ENCODE measurements around the gene RTN1. TPM values are rescaled to one million over a fixed set of nuclear protein-coding genes. Genes with fewer than 3 reads are reported as not detected.

Gene RTN1
- total and polyA plus RNA-seq, 2 experiments from 2014 or later, result 1.1 TPM

DNA sequence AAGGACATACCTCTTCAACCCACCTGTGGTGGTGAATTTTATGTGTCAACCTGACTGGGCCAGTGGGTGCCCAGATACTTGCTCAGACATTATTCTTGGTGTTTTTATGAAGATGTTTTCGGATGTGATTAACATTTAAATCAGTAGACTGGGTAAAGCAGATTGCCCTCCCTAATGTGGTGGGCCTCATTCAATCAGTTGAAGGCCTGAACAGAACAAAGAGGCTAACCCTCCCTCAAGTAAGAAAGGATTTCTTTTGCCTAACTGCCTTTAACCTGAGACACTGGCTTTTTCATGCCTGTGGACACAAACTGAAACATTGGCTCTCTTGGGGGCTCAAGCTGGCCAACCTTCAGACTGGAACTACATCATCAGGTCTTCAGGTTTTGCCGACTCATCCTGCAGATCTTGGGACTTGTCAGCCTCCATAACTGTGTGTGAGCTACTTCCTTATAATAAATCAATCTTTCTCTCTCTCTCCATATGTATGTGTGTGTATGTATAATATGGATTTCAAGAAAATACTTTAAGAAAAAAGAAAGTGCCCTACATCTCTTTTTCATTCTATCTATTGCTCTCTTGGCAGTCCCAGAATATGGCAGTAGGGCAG lies 39.4 kb downstream of the RTN1 start:
- H3K9me3 ChIP-seq (ENCODE audit: low read depth), result no peaks in the 10 kb centered on the region
- no peak overlapping the region for H3K4me2 ChIP-seq
- H3K27ac ChIP-seq, result no peak overlapping the region
- no peaks in the 10 kb centered on the region for H3K4me1 ChIP-seq (ENCODE audit: insufficient read depth)
- no peak for DNase-seq (ENCODE audit: low spot score)
- H3K4me3 ChIP-seq, result no peak overlapping the region
- H4K20me1 ChIP-seq (ENCODE audit: insufficient read depth, poor library complexity, severe bottlenecking), result no peaks in the 10 kb centered on the region
- no peaks in the 10 kb centered on the region for H3K27me3 ChIP-seq
- no peaks in the 10 kb centered on the region for H3K9me2 ChIP-seq (replicated peaks; ENCODE audit: insufficient read depth)
- 92% methylated on average over 2 of the region's 2 CpGs for WGBS (ENCODE audit: low lambda C conversion rate, missing lambda C conversion rate)
- no peaks in the 10 kb centered on the region for H3K79me2 ChIP-seq
- TF ChIP-seq, protein P1, sequence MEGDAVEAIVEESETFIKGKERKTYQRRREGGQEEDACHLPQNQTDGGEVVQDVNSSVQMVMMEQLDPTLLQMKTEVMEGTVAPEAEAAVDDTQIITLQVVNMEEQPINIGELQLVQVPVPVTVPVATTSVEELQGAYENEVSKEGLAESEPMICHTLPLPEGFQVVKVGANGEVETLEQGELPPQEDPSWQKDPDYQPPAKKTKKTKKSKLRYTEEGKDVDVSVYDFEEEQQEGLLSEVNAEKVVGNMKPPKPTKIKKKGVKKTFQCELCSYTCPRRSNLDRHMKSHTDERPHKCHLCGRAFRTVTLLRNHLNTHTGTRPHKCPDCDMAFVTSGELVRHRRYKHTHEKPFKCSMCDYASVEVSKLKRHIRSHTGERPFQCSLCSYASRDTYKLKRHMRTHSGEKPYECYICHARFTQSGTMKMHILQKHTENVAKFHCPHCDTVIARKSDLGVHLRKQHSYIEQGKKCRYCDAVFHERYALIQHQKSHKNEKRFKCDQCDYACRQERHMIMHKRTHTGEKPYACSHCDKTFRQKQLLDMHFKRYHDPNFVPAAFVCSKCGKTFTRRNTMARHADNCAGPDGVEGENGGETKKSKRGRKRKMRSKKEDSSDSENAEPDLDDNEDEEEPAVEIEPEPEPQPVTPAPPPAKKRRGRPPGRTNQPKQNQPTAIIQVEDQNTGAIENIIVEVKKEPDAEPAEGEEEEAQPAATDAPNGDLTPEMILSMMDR (IDR thresholded peaks at IDR 0.05; ENCODE audit: poor library complexity), result no peak
- TF ChIP-seq EZH2 (IDR thresholded peaks at IDR 0.05; ENCODE audit: borderline replicate concordance), result no peak
- TF ChIP-seq EZH2phosphoT487 (IDR thresholded peaks at IDR 0.05; ENCODE audit: low read depth, severe bottlenecking, unreplicated experiment), result no peak
- no peaks in the 10 kb centered on the region for H3K36me3 ChIP-seq (replicated peaks; ENCODE audit: insufficient read depth, low read depth)
- H2AFZ ChIP-seq, result no peak overlapping the region

DNA sequence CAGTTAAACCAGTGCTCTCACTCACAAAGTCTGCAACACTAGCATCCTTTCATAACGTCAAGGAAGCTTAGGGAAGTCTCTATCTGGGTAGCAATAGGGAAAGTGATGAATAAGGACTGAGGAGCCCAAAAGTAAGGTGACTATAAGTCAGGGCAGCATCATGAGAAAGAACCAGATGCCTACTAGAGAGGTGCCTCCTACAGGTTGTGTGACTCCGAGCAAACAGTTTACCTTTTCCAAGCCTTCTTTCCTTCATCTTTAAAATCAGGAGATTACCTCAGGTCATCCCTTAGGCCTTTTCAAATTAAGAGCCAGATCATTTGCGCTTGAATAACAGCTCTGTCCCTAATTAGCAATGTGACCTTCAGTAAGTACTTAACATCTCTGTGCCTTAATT lies 40.2 kb downstream of the RTN1 start:
- H3K36me3 ChIP-seq (replicated peaks; ENCODE audit: insufficient read depth, low read depth), result no peaks in the 10 kb centered on the region
- no peak for TF ChIP-seq EZH2phosphoT487 (IDR thresholded peaks at IDR 0.05; ENCODE audit: low read depth, severe bottlenecking, unreplicated experiment)
- TF ChIP-seq, protein P1 (IDR thresholded peaks at IDR 0.05; ENCODE audit: poor library complexity), result no peak
- no peak for TF ChIP-seq EZH2 (IDR thresholded peaks at IDR 0.05; ENCODE audit: borderline replicate concordance)
- H3K4me1 ChIP-seq (ENCODE audit: insufficient read depth), result no peaks in the 10 kb centered on the region
- H2AFZ ChIP-seq, result no peak overlapping the region
- H3K79me2 ChIP-seq, result no peaks in the 10 kb centered on the region
- H3K27ac ChIP-seq, result no peak overlapping the region
- no peaks in the 10 kb centered on the region for H3K9me3 ChIP-seq (ENCODE audit: low read depth)
- 79% methylated on average over 3 of the region's 3 CpGs for WGBS (ENCODE audit: low lambda C conversion rate, missing lambda C conversion rate)
- H3K27me3 ChIP-seq, result no peaks in the 10 kb centered on the region
- no peaks in the 10 kb centered on the region for H3K9me2 ChIP-seq (replicated peaks; ENCODE audit: insufficient read depth)
- no peak overlapping the region for H3K4me3 ChIP-seq
- no peaks in the 10 kb centered on the region for H4K20me1 ChIP-seq (ENCODE audit: insufficient read depth, poor library complexity, severe bottlenecking)
- H3K4me2 ChIP-seq, result no peak overlapping the region
- no peak for DNase-seq (ENCODE audit: low spot score)

DNA sequence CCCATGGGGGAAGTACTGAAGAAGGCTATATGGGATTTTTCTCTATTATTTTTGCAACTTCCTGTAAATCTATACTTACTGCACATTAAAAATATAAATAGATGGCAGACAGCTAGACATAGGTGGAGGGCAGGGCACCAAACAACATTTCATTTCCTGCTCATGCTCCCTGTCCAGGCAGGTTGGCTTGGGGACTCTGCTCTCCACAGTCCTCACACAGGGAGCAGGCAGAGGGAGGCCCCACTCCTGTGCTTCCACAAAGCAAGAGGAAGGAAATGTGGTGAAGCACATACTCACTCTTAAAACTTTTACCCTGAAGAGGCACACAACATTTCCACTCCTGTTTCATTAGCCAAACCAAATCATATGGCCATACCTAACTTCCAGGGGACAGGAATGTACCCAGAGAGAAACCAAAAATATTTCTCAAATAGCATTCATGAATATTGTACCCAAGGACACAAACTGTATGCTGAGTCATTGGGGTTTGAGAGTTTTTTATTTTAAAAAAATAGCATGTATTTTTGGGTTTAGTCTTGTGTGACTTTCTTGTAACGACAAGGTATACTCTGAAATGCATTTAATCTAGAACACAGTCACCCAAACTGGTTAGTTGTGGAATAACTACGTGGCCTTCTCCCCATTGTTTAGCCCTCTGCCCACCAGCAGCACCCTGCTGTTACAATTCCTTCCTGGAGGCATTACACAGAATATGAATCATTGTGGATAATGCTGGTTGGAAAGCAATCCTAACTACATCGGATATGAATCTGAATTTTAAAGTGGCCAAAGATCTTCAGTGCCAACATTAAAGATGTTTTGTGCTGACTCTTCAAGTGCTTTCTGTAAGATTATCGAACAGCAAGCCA lies 40.9 kb downstream of the RTN1 start:
- Histone ChIP-seq H3K27ac (no peak overlapping the region), H3K79me2 (no peaks in the 10 kb centered on the region), H3K4me2 (no peak overlapping the region), H3K4me1 (ENCODE audit: insufficient read depth) (no peaks in the 10 kb centered on the region), H3K4me3 (no peak overlapping the region), H4K20me1 (ENCODE audit: insufficient read depth, poor library complexity, severe bottlenecking) (no peaks in the 10 kb centered on the region), H2AFZ (no peak overlapping the region), H3K9me3 (ENCODE audit: low read depth) (no peaks in the 10 kb centered on the region), H3K36me3 (replicated peaks; ENCODE audit: insufficient read depth, low read depth) (no peaks in the 10 kb centered on the region), H3K27me3 (no peaks in the 10 kb centered on the region), H3K9me2 (replicated peaks; ENCODE audit: insufficient read depth) (no peaks in the 10 kb centered on the region)
- DNase-seq (ENCODE audit: low spot score), result no peak
- 68% methylated on average over 4 of the region's 4 CpGs for WGBS (ENCODE audit: low lambda C conversion rate, missing lambda C conversion rate)
- no peak for TF ChIP-seq EZH2 (IDR thresholded peaks at IDR 0.05; ENCODE audit: borderline replicate concordance)
- TF ChIP-seq, protein P1 (IDR thresholded peaks at IDR 0.05; ENCODE audit: poor library complexity), result no peak
- TF ChIP-seq EZH2phosphoT487 (IDR thresholded peaks at IDR 0.05; ENCODE audit: low read depth, severe bottlenecking, unreplicated experiment), result no peak
